Tibial nerve (tissue), 4 donors: Measurements from ENCODE around the gene ASPDH.

Source experiments
- EP300 ChIP-seq, 2 donors: sonication (generic); formaldehyde crosslinking; IDR thresholded peaks; one replicate each; pipeline ENCODE4 v1.6.1; 2017; ENCODE audit warnings: antibody characterized with exemption in 2 of 2, mild to moderate bottlenecking in 1 of 2
- POLR2A ChIP-seq, 2 donors: fragments of 450-650 bp; IDR thresholded peaks; one replicate each; pipeline ENCODE4 v1.6.1; 2017; ENCODE audit warnings: antibody characterized with exemption in 2 of 2, mild to moderate bottlenecking in 2 of 2, moderate library complexity in 2 of 2
- TF ChIP-seq, protein P1 (sequence below), 5 experiments: fragments of 200-600 bp in 3 of 5; fragments of 450-650 bp in 2 of 5; sonication (generic) in 3 of 5; IDR thresholded peaks; one replicate each; pipeline ENCODE4 v1.5.1; 2016 to 2019; ENCODE audit warnings: antibody characterized with exemption in 5 of 5, mild to moderate bottlenecking in 3 of 5, moderate library complexity in 2 of 5

DNA sequence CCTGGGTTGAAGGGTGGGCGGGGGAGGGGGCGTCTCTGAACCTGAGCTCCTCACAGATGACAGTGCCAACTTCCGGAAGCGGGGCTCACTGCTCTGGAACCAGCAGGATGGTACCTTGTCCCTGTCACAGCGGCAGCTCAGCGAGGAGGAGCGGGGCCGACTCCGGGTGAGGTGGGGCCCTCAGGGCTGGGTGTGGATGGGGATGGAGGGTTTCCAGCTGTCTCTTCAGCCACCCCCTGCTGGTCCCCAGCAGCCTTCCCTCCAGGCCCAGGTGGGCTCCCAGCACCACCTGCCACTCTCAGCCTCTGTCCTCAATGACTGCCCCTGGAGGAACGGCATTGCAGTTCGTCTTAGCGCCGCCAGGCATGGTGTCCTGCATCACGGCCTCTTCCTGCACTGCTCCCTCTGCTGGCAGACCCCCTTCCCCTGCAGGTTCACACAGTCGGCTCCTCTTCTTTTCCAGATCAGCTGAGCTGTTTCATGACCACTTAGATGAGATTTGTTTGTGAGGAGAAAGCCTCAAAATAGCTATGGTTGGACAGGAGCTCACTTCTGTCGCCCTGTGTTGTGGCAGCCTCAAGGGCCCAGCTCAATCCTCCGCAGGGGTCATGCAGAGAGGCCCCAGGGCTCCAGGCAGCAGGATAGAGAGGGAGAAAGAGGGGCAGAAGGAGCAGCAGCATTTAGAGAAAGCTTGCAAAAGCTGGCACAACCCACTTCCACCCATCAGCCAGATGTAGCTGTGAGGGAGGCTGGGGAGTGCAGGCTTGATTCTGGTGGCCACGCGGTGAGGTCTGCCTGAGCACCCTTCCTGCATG is 34.6 kb downstream of the ASPDH start:
- TF ChIP-seq, protein P1, sequence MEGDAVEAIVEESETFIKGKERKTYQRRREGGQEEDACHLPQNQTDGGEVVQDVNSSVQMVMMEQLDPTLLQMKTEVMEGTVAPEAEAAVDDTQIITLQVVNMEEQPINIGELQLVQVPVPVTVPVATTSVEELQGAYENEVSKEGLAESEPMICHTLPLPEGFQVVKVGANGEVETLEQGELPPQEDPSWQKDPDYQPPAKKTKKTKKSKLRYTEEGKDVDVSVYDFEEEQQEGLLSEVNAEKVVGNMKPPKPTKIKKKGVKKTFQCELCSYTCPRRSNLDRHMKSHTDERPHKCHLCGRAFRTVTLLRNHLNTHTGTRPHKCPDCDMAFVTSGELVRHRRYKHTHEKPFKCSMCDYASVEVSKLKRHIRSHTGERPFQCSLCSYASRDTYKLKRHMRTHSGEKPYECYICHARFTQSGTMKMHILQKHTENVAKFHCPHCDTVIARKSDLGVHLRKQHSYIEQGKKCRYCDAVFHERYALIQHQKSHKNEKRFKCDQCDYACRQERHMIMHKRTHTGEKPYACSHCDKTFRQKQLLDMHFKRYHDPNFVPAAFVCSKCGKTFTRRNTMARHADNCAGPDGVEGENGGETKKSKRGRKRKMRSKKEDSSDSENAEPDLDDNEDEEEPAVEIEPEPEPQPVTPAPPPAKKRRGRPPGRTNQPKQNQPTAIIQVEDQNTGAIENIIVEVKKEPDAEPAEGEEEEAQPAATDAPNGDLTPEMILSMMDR (IDR thresholded peaks at IDR 0.05) = peak in 3 of 5 experiments; percentile 12 to 15 (median 13)
- TF ChIP-seq POLR2A (IDR thresholded peaks at IDR 0.05) (no peak), EP300 (IDR thresholded peaks at IDR 0.05) (no peak)
